ENCODE results near the gene PLK1.

The PLK1 gene

GRCh38 chr16:23667355-23667659 is 11.4 kb upstream of the PLK1 start:
- no peaks in the 10 kb centered on the region for H3K9me3 ChIP-seq (ENCODE audit: insufficient read depth, low read depth, low read length)
- H2AFZ ChIP-seq (ENCODE audit: low read length), result no peak overlapping the region
- no peak overlapping the region for H3K4me2 ChIP-seq (ENCODE audit: low read depth, low read length, poor library complexity, severe bottlenecking)
- H3F3A ChIP-seq (ENCODE audit: low read depth), result no peaks in the 10 kb centered on the region
- no peaks in the 10 kb centered on the region for H3K79me2 ChIP-seq (ENCODE audit: insufficient read depth, low read length)
- no peaks in the 10 kb centered on the region for H3K9me2 ChIP-seq (replicated peaks; ENCODE audit: low read depth, low read length)
- H3K9ac ChIP-seq (ENCODE audit: low read depth, low read length, poor library complexity, severe bottlenecking), result no peak overlapping the region
- TF ChIP-seq EZH2phosphoT487 (IDR thresholded peaks at IDR 0.05; ENCODE audit: borderline replicate concordance), result no peak
- no peak for TF ChIP-seq CTCF (conservative IDR thresholded peaks at IDR 0.05; ENCODE audit: low read length)
- H3K36me3 ChIP-seq (ENCODE audit: insufficient read depth, low read length), result peaks cover 89% of the 10 kb centered on the region; the same call in 1 of the 2 replicates
- no peak overlapping the region for H3K4me3 ChIP-seq (ENCODE audit: low read length, poor library complexity, severe bottlenecking)
- H3K27me3 ChIP-seq (ENCODE audit: insufficient read depth, low read length, poor library complexity, severe bottlenecking), result no peaks in the 10 kb centered on the region
- no peaks in the 10 kb centered on the region for H3K4me1 ChIP-seq (ENCODE audit: insufficient read depth, low read length, poor library complexity, severe bottlenecking)
- H4K20me1 ChIP-seq (ENCODE audit: insufficient read depth, low read length, poor library complexity, severe bottlenecking), result no peaks in the 10 kb centered on the region

- Histone ChIP-seq H3K9me3 (ENCODE audit: insufficient read depth, low read depth, low read length) (no peaks in the 10 kb centered on the region), H3F3A (ENCODE audit: low read depth) (no peaks in the 10 kb centered on the region), H2AFZ (ENCODE audit: low read length) (no peak overlapping the region), H3K4me1 (ENCODE audit: insufficient read depth, low read length, poor library complexity, severe bottlenecking) (no peaks in the 10 kb centered on the region), H3K27me3 (ENCODE audit: insufficient read depth, low read length, poor library complexity, severe bottlenecking) (no peaks in the 10 kb centered on the region), H4K20me1 (ENCODE audit: insufficient read depth, low read length, poor library complexity, severe bottlenecking) (no peaks in the 10 kb centered on the region), H3K9ac (ENCODE audit: low read depth, low read length, poor library complexity, severe bottlenecking) (no peak overlapping the region), H3K9me2 (replicated peaks; ENCODE audit: low read depth, low read length) (no peaks in the 10 kb centered on the region), H3K4me2 (ENCODE audit: low read depth, low read length, poor library complexity, severe bottlenecking) (no peak overlapping the region), H3K36me3 (ENCODE audit: insufficient read depth, low read length) (peaks cover 83% of the 10 kb centered on the region; the same call in 1 of the 2 replicates), H3K4me3 (ENCODE audit: low read length, poor library complexity, severe bottlenecking) (no peak overlapping the region), H3K79me2 (ENCODE audit: insufficient read depth, low read length) (no peaks in the 10 kb centered on the region)
- TF ChIP-seq EZH2phosphoT487 (IDR thresholded peaks at IDR 0.05; ENCODE audit: borderline replicate concordance), result no peak
- TF ChIP-seq CTCF (conservative IDR thresholded peaks at IDR 0.05; ENCODE audit: low read length), result no peak
Observed at GRCh38 chr16:23668225-23668624, 10.5 kb upstream of the PLK1 start.

GRCh38 chr16:23668873-23669272 is 9.8 kb upstream of the PLK1 start:
- H3K9me3 ChIP-seq (ENCODE audit: insufficient read depth, low read depth, low read length), result no peaks in the 10 kb centered on the region
- peaks cover 79% of the 10 kb centered on the region; the same call in 1 of the 2 replicates for H3K36me3 ChIP-seq (ENCODE audit: insufficient read depth, low read length)
- no peak overlapping the region for H3K4me2 ChIP-seq (ENCODE audit: low read depth, low read length, poor library complexity, severe bottlenecking)
- no peaks in the 10 kb centered on the region for H3F3A ChIP-seq (ENCODE audit: low read depth)
- no peak overlapping the region for H3K4me3 ChIP-seq (ENCODE audit: low read length, poor library complexity, severe bottlenecking)
- H2AFZ ChIP-seq (ENCODE audit: low read length), result no peak overlapping the region
- no peaks in the 10 kb centered on the region for H3K79me2 ChIP-seq (ENCODE audit: insufficient read depth, low read length)
- H4K20me1 ChIP-seq (ENCODE audit: insufficient read depth, low read length, poor library complexity, severe bottlenecking), result no peaks in the 10 kb centered on the region
- TF ChIP-seq CTCF (conservative IDR thresholded peaks at IDR 0.05; ENCODE audit: low read length) (no peak), EZH2phosphoT487 (IDR thresholded peaks at IDR 0.05; ENCODE audit: borderline replicate concordance) (no peak)
- H3K9me2 ChIP-seq (replicated peaks; ENCODE audit: low read depth, low read length), result no peaks in the 10 kb centered on the region
- no peaks in the 10 kb centered on the region for H3K4me1 ChIP-seq (ENCODE audit: insufficient read depth, low read length, poor library complexity, severe bottlenecking)
- H3K27me3 ChIP-seq (ENCODE audit: insufficient read depth, low read length, poor library complexity, severe bottlenecking), result no peaks in the 10 kb centered on the region
- no peak overlapping the region for H3K9ac ChIP-seq (ENCODE audit: low read depth, low read length, poor library complexity, severe bottlenecking)
